OCI-LY3 (cell line): ENCODE results near the gene TFDP1.

Experiments
- EZH2phosphoT487 ChIP-seq: fragments of 200-600 bp; shearing (Covaris generic); IDR thresholded peaks from 2 replicates; pipeline ENCODE4 v1.6.1; 2018; ENCODE audit warnings: antibody characterized with exemption, mixed run types, low read depth
- TF ChIP-seq, protein P1 (sequence below): fragments of 200-600, 300-600 bp; sonication (generic); IDR thresholded peaks from 2 replicates; pipeline ENCODE4 v1.5.1; 2014; ENCODE audit warnings: antibody characterized with exemption, low read length, low read depth

DNA sequence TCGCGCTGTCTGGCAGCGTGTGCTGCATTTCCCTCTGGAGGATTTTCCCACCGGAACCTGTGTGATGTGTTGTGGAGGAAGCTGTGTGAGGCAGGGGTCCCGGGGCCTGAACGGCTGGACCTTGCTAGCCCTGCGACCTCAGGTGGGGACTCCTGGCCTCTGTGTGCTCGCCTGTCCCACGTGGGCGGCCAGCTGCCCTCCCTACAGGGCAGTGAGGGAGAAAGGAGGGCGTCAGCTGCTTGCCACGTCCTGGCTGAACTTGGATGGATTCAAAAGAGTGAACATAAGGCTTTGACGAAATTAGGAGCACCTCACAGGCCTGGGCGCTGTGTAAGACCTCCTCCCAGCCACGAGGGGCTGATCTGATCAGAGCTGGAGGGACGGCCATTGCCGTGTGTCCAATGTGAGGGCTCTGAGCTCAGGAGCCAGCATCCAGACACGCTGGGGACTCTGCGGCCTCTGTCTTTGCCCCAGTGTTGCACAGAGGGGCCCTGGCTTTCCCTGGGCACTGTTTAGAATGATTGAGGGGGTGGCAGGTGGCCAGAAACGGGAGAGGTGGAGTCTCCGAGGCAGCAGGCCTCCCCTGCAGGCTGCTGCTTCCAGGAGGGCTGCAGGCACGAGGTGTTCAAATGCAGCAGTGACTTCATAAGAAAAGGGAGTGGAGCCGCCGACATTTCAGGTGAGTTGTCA is 13.0 kb downstream of the TFDP1 start:
- TF ChIP-seq, protein P1, sequence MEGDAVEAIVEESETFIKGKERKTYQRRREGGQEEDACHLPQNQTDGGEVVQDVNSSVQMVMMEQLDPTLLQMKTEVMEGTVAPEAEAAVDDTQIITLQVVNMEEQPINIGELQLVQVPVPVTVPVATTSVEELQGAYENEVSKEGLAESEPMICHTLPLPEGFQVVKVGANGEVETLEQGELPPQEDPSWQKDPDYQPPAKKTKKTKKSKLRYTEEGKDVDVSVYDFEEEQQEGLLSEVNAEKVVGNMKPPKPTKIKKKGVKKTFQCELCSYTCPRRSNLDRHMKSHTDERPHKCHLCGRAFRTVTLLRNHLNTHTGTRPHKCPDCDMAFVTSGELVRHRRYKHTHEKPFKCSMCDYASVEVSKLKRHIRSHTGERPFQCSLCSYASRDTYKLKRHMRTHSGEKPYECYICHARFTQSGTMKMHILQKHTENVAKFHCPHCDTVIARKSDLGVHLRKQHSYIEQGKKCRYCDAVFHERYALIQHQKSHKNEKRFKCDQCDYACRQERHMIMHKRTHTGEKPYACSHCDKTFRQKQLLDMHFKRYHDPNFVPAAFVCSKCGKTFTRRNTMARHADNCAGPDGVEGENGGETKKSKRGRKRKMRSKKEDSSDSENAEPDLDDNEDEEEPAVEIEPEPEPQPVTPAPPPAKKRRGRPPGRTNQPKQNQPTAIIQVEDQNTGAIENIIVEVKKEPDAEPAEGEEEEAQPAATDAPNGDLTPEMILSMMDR: no peak
- no peak for TF ChIP-seq EZH2phosphoT487
